GM21526 (cell line): ENCODE results near the gene SH3BP2.

ENCODE experiments used
- ATAC-seq: cut with Tn5 transposase; IDR thresholded peaks from one replicate; pipeline ENCODE4 v1.9.1; 2021; ENCODE audit warnings: moderate library complexity; ENCODE audit not compliant: unreplicated experiment, low FRiP score

The SH3BP2 gene

GRCh38 chr4:2867758-2868491 lies 75.0 kb downstream of the SH3BP2 start:
- ATAC-seq: no peak

- ATAC-seq: no peak
Observed at GRCh38 chr4:2868877-2869487, 76.1 kb downstream of the SH3BP2 start.

- no peak for ATAC-seq
Observed at GRCh38 chr4:2869659-2870058, 76.8 kb downstream of the SH3BP2 start.

- no peak for ATAC-seq
Observed at GRCh38 chr4:2870082-2870481, 77.2 kb downstream of the SH3BP2 start.

GRCh38 chr4:2871466-2871865 lies 78.6 kb downstream of the SH3BP2 start:
- no peak for ATAC-seq

- no peak for ATAC-seq
Observed at GRCh38 chr4:2871911-2872310, 79.0 kb downstream of the SH3BP2 start.

GRCh38 chr4:2873329-2873728 lies 80.4 kb downstream of the SH3BP2 start:
- no peak for ATAC-seq

GRCh38 chr4:2874861-2875260 lies 82.0 kb downstream of the SH3BP2 start:
- no peak for ATAC-seq

- no peak for ATAC-seq
Observed at GRCh38 chr4:2875556-2875955, 82.7 kb downstream of the SH3BP2 start.

GRCh38 chr4:2878346-2878745 lies 85.5 kb downstream of the SH3BP2 start:
- ATAC-seq: no peak

GRCh38 chr4:2879026-2879425 lies 86.1 kb downstream of the SH3BP2 start:
- no peak for ATAC-seq

- ATAC-seq: no peak
Observed at GRCh38 chr4:2881431-2881830, 88.5 kb downstream of the SH3BP2 start.

GRCh38 chr4:2882341-2882740 lies 89.5 kb downstream of the SH3BP2 start:
- ATAC-seq: no peak

GRCh38 chr4:2886161-2886560 lies 93.3 kb downstream of the SH3BP2 start:
- no peak for ATAC-seq

- no peak for ATAC-seq
Observed at GRCh38 chr4:2886622-2887021, 93.7 kb downstream of the SH3BP2 start.

- ATAC-seq: no peak
Observed at GRCh38 chr4:2887343-2887742, 94.5 kb downstream of the SH3BP2 start.

- ATAC-seq: no peak
Observed at GRCh38 chr4:2888886-2889285, 96.0 kb downstream of the SH3BP2 start.
